HCT116 (cell line): ENCODE data around the gene SLC9A9. TPM values are rescaled to one million over a fixed set of nuclear protein-coding genes. Genes with fewer than 3 reads are reported as not detected.

Source experiments
- ATAC-seq: fragments of 200-7000 bp; cut with Tn5 transposase; 2 replicates; pipeline ENCODE4 v1.9.1; 2020; ENCODE audit warnings: mild to moderate bottlenecking, moderate library complexity
- BruUV-seq: library from RNA; stranded (reverse); fragments of 400-500 nt; replicated peaks from 2 replicates; lab custom pipeline; 2021; lab: Mats Ljungman, UMichigan
- CTCF ChIA-PET: fragments of 300-600 bp; sonication (Branson Sonifier 250); formaldehyde crosslinking; loops from one replicate; lab custom pipeline; 2021; ENCODE audit warnings: antibody characterized with exemption; lab: Charles Lee
- POLR2A ChIA-PET: fragments of 300-600, 350-600 bp; sonication (Branson Sonifier 250); formaldehyde crosslinking; loops from one replicate; lab custom pipeline; 2021; ENCODE audit warnings: antibody characterized with exemption; lab: Charles Lee
- RAD21 ChIA-PET, 2 experiments: fragments of 300-600 bp; sonication (Branson Sonifier 250); formaldehyde crosslinking; loops; one replicate each; lab custom pipeline; 2023; ENCODE audit warnings: low total read pairs in 2 of 2; ENCODE audit not compliant: uncharacterized antibody in 2 of 2, unreplicated experiment in 2 of 2, low non-redundant PET in 1 of 2; lab: Charles Lee
- DNase-seq: peaks from one replicate; pipeline ENCODE4 v3.0.0-alpha.2; 2010; ENCODE audit warnings: low read depth, low spot score
- H2AFZ ChIP-seq: fragments of 200-600 bp; shearing (Covaris generic), sonication (generic); 2 replicates; pipeline ENCODE4 v1.6.1; 2017; ENCODE audit warnings: low read depth, mixed run types, mixed read lengths, antibody characterized with exemption, low read length; ENCODE audit not compliant: poor library complexity, severe bottlenecking
- H3K27ac ChIP-seq: 2 replicates; pipeline ENCODE4 v1.5.1; 2012; ENCODE audit warnings: low read depth, low read length
- H3K27me3 ChIP-seq: fragments of 200-600 bp; sonication (generic); 2 replicates; pipeline ENCODE4 v1.6.1; 2016; ENCODE audit warnings: mixed run types, low read length, mixed read lengths; ENCODE audit not compliant: insufficient read depth
- H3K36me3 ChIP-seq, 2 experiments: fragments of 200-500 bp in 1 of 2; fragments of 200-600 bp in 1 of 2; sonication (Bioruptor generic) in 1 of 2; sonication (generic) in 1 of 2; 2 replicates each; pipeline versions ENCODE4 v1.5.1 to v1.6.1; 2014 to 2016; ENCODE audit warnings: low read length in 2 of 2, inconsistent platforms in 1 of 2, mixed read lengths in 1 of 2, mixed run types in 1 of 2; ENCODE audit not compliant: insufficient read depth in 2 of 2, control insufficient read depth in 1 of 2
- H3K4me1 ChIP-seq, 2 experiments: fragments of 200-600 bp in 1 of 2; sonication (generic) in 1 of 2; 2 replicates each; pipeline versions ENCODE4 v1.5.1 to v1.6.1; 2012 to 2017; ENCODE audit warnings: low read length in 2 of 2, inconsistent platforms in 1 of 2, mild to moderate bottlenecking in 1 of 2, mixed read lengths in 1 of 2, mixed run types in 1 of 2, moderate library complexity in 1 of 2; ENCODE audit not compliant: insufficient read depth in 2 of 2, control insufficient read depth in 1 of 2
- H3K4me2 ChIP-seq: fragments of 200-600 bp; sonication (generic); 2 replicates; pipeline ENCODE4 v1.6.1; 2017; ENCODE audit warnings: mixed run types, low read length, mixed read lengths
- H3K4me3 ChIP-seq, 2 experiments: fragments of 200-600 bp in 1 of 2; sonication (generic) in 1 of 2; replicated peaks in 1 of 2; 2 replicates each; pipeline ENCODE4 v1.5.1; 2011 to 2016; ENCODE audit warnings: low read length in 2 of 2, control low read depth in 1 of 2, low read depth in 1 of 2, mild to moderate bottlenecking in 1 of 2, mixed read lengths in 1 of 2, mixed run types in 1 of 2
- H3K79me2 ChIP-seq: fragments of 200-600 bp; sonication (generic); 2 replicates; pipeline ENCODE4 v1.6.1; 2017; ENCODE audit warnings: mild to moderate bottlenecking, mixed run types, low read length, moderate library complexity, mixed read lengths; ENCODE audit not compliant: insufficient read depth
- H3K9ac ChIP-seq: fragments of 200-600 bp; sonication (generic); 2 replicates; pipeline ENCODE4 v1.6.1; 2016; ENCODE audit warnings: low read length, mixed read lengths
- H3K9me2 ChIP-seq: fragments of 200-600 bp; sonication (generic), shearing (Covaris generic); 2 replicates; pipeline ENCODE4 v1.6.1; 2017; ENCODE audit warnings: mixed run types, mild to moderate bottlenecking, moderate library complexity; ENCODE audit not compliant: insufficient read depth
- H3K9me3 ChIP-seq, 2 experiments: fragments of 200-500 bp in 1 of 2; fragments of 200-600 bp in 1 of 2; sonication (Bioruptor generic) in 1 of 2; sonication (generic) in 1 of 2; 2 replicates each; pipeline ENCODE4 v1.6.1; 2014 to 2017; ENCODE audit warnings: low read length in 2 of 2, mixed read lengths in 2 of 2, inconsistent platforms in 1 of 2, low read depth in 1 of 2, mild to moderate bottlenecking in 1 of 2, mixed run types in 1 of 2, moderate library complexity in 1 of 2; ENCODE audit not compliant: control insufficient read depth in 1 of 2, insufficient read depth in 1 of 2
- H4K20me1 ChIP-seq: fragments of 200-600 bp; sonication (generic), shearing (Covaris generic); 2 replicates; pipeline ENCODE4 v1.6.1; 2017; ENCODE audit warnings: mixed run types, mild to moderate bottlenecking, moderate library complexity; ENCODE audit not compliant: insufficient read depth
- CBX3 ChIP-seq: IDR thresholded peaks from 2 replicates; pipeline ENCODE4 v1.6.1; 2012; ENCODE audit warnings: low read depth
- CTCF ChIP-seq, 3 experiments: fragments of 200-600 bp in 1 of 3; sonication (generic) in 1 of 3; IDR thresholded peaks in 2 of 3; conservative IDR thresholded peaks in 1 of 3; 2 replicates each; pipeline ENCODE4 v1.5.1; 2012 to 2017; ENCODE audit warnings: low read depth in 2 of 3, low read length in 2 of 3, antibody characterized with exemption in 1 of 3, borderline replicate concordance in 1 of 3, control low read depth in 1 of 3, mild to moderate bottlenecking in 1 of 3, mixed read lengths in 1 of 3, mixed run types in 1 of 3, moderate library complexity in 1 of 3; ENCODE audit not compliant: insufficient read depth in 1 of 3
- EZH2phosphoT487 ChIP-seq: fragments of 200-600 bp; IDR thresholded peaks from 2 replicates; pipeline ENCODE4 v1.6.1; 2018; ENCODE audit warnings: antibody characterized with exemption, borderline replicate concordance
- FOSL1 ChIP-seq: IDR thresholded peaks from 2 replicates; pipeline ENCODE4 v1.6.1; 2012; ENCODE audit warnings: low read depth
- JUND ChIP-seq: IDR thresholded peaks from 2 replicates; pipeline ENCODE4 v1.6.1; 2012
- MAX ChIP-seq: IDR thresholded peaks from 2 replicates; pipeline ENCODE4 v1.6.1; 2012
- POLR2A ChIP-seq: IDR thresholded peaks from 2 replicates; pipeline ENCODE4 v1.7.0; 2011; ENCODE audit warnings: borderline replicate concordance; ENCODE audit not compliant: insufficient read depth, insufficient read length; ENCODE audit errors: extremely low read depth
- POLR2AphosphoS5 ChIP-seq: IDR thresholded peaks from 2 replicates; pipeline ENCODE4 v1.6.1; 2011; ENCODE audit warnings: mild to moderate bottlenecking, low read depth, low read length, moderate library complexity
- REST ChIP-seq: IDR thresholded peaks from 2 replicates; pipeline ENCODE4 v1.6.1; 2012; ENCODE audit warnings: low read depth
- SP1 ChIP-seq: IDR thresholded peaks from 2 replicates; pipeline ENCODE4 v1.6.1; 2012; ENCODE audit warnings: low read depth
- SRF ChIP-seq: IDR thresholded peaks from 2 replicates; pipeline ENCODE4 v1.6.1; 2012; ENCODE audit warnings: low read depth
- TCF7L2 ChIP-seq: IDR thresholded peaks from 2 replicates; pipeline ENCODE4 v1.7.0; 2011; ENCODE audit warnings: borderline replicate concordance, inconsistent platforms; ENCODE audit not compliant: insufficient read depth, insufficient read length; ENCODE audit errors: extremely low read depth
- YY1 ChIP-seq: IDR thresholded peaks from 2 replicates; pipeline ENCODE4 v1.6.1; 2011; ENCODE audit warnings: low read length, low read depth, moderate library complexity, mild to moderate bottlenecking; ENCODE audit not compliant: insufficient replicate concordance; ENCODE audit errors: extremely low read depth
- ZBTB33 ChIP-seq: IDR thresholded peaks from 2 replicates; pipeline ENCODE4 v1.6.1; 2011; ENCODE audit warnings: mild to moderate bottlenecking, low read length, moderate library complexity; ENCODE audit not compliant: insufficient replicate concordance; ENCODE audit errors: extremely low read depth
- ZNF274 ChIP-seq: fragments of 200-500 bp; sonication (Bioruptor generic); IDR thresholded peaks from 2 replicates; pipeline ENCODE4 v1.6.1; 2014; ENCODE audit warnings: mild to moderate bottlenecking, low read depth, low read length, inconsistent platforms
- intact Hi-C: fragments of 100-400 bp; cut with micrococcal nuclease; formaldehyde crosslinking; loops from 2 replicates; pipeline ENCODE4 v1.10.0; 2022
- total RNA-seq: library from RNA; stranded (reverse); gene quantifications from one replicate; pipeline ENCODE4 v1.2.1, GENCODE V29; 2021; ENCODE audit not compliant: unreplicated experiment

The SLC9A9 gene
- total RNA-seq, 1 experiment from 2014 or later: 0.20 TPM

- Histone ChIP-seq H3K79me2 (no peaks in the 10 kb centered on the region), H3K4me1 (no peaks in the 10 kb centered on the region), H3K4me2 (no peak overlapping the region), H3K4me3 (no peak overlapping the region), H3K27me3 (no peaks in the 10 kb centered on the region), H3K9me2 (no peaks in the 10 kb centered on the region), H3K9me3 (no peaks in the 10 kb centered on the region), H2AFZ (no peak overlapping the region), H4K20me1 (no peaks in the 10 kb centered on the region), H3K27ac (no peak overlapping the region), H3K36me3 (no peaks in the 10 kb centered on the region), H3K9ac (no peak overlapping the region)
- POLR2A ChIA-PET: no interaction called here
- ATAC-seq (no peak), DNase-seq (no peak)
- no TSS peak for BruUV-seq
- CTCF ChIA-PET: no interaction called here
- intact Hi-C loops: no loop called here
- RAD21 ChIA-PET: no interaction called here
- TF ChIP-seq TCF7L2: no peak
- TF ChIP-seq CTCF (IDR thresholded peaks at IDR 0.05 in 2 of 3, conservative IDR thresholded peaks at IDR 0.05 in 1 of 3; ENCODE audit: borderline replicate concordance in 1 of 3, insufficient read depth in 1 of 3, low read depth in 2 of 3, low read length in 2 of 3): no peak
- no peak for TF ChIP-seq MAX
- TF ChIP-seq EZH2phosphoT487: no peak
- TF ChIP-seq YY1: no peak
- TF ChIP-seq POLR2A: no peak
- TF ChIP-seq ZBTB33: no peak
- TF ChIP-seq REST: no peak
- TF ChIP-seq SRF: no peak
- TF ChIP-seq CBX3: no peak
- TF ChIP-seq SP1: no peak
- TF ChIP-seq ZNF274: no peak
- no peak for TF ChIP-seq FOSL1
- TF ChIP-seq POLR2AphosphoS5: no peak
- no peak for TF ChIP-seq JUND
Observed at GRCh38 chr3:143507735-143508580, 340.3 kb downstream of the SLC9A9 start.
